ENCODE measurements around the gene ACTC1. TPM values are rescaled to one million over a fixed set of nuclear protein-coding genes. Genes with fewer than 3 reads are reported as not detected.

Gene ACTC1
- total RNA-seq, 4 donors from 2014 or later = 0.09 to 0.38 TPM; not detected in 2

DNA sequence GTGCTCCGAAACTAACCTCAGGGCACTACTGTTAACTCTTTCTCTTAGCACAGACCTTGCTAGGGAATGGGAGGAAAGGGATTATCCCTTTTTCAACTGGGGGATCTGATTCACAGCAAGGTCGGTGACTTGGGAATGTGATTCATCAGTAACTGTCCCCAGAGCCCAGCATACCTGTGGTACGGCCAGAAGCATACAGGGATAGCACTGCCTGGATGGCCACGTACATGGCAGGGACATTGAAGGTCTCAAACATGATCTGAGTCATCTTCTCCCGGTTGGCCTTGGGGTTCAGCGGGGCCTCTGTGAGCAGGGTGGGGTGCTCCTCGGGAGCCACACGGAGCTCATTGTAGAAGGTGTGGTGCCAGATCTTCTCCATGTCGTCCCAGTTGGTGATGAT, 2.3 kb downstream of the ACTC1 start:
- H3K27me3 ChIP-seq = peaks cover 0 to 62% (median 3%) of the 10 kb centered on the region in 4 donors
- peaks cover 5 to 18% (median 11%) of the 10 kb centered on the region in 3 donors for H3K4me1 ChIP-seq
- H3K27ac ChIP-seq = no peak overlapping the region
- WGBS, 2 donors = 71 to 83% methylated on average over 2 to 6 of the region's 9 CpGs
- TF ChIP-seq POLR2A (IDR thresholded peaks at IDR 0.05) = no peak
- TF ChIP-seq, protein P1, sequence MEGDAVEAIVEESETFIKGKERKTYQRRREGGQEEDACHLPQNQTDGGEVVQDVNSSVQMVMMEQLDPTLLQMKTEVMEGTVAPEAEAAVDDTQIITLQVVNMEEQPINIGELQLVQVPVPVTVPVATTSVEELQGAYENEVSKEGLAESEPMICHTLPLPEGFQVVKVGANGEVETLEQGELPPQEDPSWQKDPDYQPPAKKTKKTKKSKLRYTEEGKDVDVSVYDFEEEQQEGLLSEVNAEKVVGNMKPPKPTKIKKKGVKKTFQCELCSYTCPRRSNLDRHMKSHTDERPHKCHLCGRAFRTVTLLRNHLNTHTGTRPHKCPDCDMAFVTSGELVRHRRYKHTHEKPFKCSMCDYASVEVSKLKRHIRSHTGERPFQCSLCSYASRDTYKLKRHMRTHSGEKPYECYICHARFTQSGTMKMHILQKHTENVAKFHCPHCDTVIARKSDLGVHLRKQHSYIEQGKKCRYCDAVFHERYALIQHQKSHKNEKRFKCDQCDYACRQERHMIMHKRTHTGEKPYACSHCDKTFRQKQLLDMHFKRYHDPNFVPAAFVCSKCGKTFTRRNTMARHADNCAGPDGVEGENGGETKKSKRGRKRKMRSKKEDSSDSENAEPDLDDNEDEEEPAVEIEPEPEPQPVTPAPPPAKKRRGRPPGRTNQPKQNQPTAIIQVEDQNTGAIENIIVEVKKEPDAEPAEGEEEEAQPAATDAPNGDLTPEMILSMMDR (IDR thresholded peaks at IDR 0.05) = no peak
- no peaks in the 10 kb centered on the region for H3K36me3 ChIP-seq
- H3K4me3 ChIP-seq = no peak overlapping the region
- no peak for DNase-seq
- intact Hi-C loops (cut with DNase I) = no loop called here
- no peaks in the 10 kb centered on the region for H3K9me3 ChIP-seq

DNA sequence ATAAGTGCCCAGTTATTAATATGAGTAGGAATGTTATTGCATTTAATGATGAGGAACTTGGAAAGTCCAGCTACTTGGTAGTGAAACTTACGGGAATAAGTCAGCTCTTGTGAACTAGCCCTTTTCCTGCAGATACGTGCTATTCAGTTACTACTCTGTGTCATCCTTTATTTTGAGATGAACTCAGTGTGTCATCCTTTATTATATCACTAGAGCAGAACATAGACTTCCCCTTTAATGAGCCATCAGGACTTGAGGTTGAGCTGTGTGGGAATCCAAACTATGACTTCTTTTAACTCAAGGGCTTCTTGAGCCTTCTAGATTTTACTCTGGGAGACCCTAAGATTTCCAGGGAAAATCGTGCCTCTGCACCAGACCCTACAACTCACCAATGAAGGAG, 3.6 kb downstream of the ACTC1 start:
- peaks cover 0 to 50% (median 3%) of the 10 kb centered on the region in 4 donors for H3K27me3 ChIP-seq
- H3K4me1 ChIP-seq = peaks cover 5 to 18% (median 11%) of the 10 kb centered on the region in 3 donors
- intact Hi-C loops (cut with DNase I) = no loop called here
- DNase-seq = no peak
- H3K4me3 ChIP-seq = no peak overlapping the region
- H3K9me3 ChIP-seq = no peaks in the 10 kb centered on the region
- TF ChIP-seq, protein P1 (IDR thresholded peaks at IDR 0.05) = no peak
- WGBS, 2 donors = 38 to 47% methylated on average over 2 to 3 of the region's 3 CpGs
- H3K27ac ChIP-seq = no peak overlapping the region
- H3K36me3 ChIP-seq = no peaks in the 10 kb centered on the region

DNA sequence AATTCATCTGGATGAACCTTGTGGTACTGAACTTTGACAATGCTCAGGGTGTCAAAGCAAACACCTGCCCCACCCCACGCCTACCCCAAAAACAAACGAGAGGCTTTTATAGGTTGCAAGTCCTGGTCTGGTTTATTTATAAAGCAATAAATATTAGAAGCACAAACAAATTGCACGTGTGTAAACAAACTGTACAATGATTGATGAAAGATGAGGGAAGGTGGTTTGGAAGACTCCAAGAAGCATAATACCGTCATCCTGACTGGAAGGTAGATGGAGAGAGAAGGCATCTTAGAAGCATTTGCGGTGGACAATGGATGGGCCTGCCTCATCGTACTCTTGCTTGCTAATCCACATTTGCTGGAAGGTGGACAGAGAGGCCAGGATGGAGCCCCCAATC, 5.2 kb downstream of the ACTC1 start:
- Histone ChIP-seq H3K36me3 (no peaks in the 10 kb centered on the region), H3K4me3 (no peak overlapping the region), H3K27ac (no peak overlapping the region), H3K27me3 (peaks cover 0 to 35% (median 0%) of the 10 kb centered on the region in 4 donors), H3K4me1 (peaks cover 0 to 8% (median 4%) of the 10 kb centered on the region in 3 donors), H3K9me3 (no peaks in the 10 kb centered on the region)
- no peak for DNase-seq
- intact Hi-C loops (cut with DNase I) = no loop called here
- no peak for TF ChIP-seq POLR2A (IDR thresholded peaks at IDR 0.05)
- TF ChIP-seq, protein P1 (IDR thresholded peaks at IDR 0.05) = no peak
- 55 to 61% methylated on average over 6 of the region's 6 CpGs for WGBS, 2 donors

DNA sequence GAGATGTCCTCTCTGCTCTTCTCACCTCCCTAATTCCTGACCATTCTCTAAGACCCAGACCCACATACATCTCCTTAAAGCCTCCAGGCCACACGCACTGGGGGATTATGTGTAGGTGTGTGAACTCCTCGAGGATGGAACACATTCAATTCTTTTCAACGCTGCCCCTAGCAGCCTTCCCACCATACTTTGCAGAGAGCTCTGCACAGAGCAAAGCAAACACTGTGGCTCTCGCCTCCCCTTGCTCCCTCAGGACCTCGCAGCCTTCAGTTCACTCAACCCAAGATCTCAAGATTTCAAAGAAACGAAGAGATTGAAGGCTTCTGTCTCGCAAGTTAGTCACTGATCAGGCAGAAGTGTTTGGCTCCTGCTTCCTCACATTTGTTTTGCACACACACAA, 6.0 kb downstream of the ACTC1 start:
- Histone ChIP-seq H3K36me3 (no peaks in the 10 kb centered on the region), H3K27ac (no peak overlapping the region), H3K4me1 (peaks cover 0 to under 1% (median 0%) of the 10 kb centered on the region in 3 donors), H3K27me3 (peaks cover 0 to 27% (median 0%) of the 10 kb centered on the region in 4 donors), H3K9me3 (no peaks in the 10 kb centered on the region), H3K4me3 (no peak overlapping the region)
- WGBS, 2 donors = 40 to 41% methylated on average over 7 of the region's 7 CpGs
- intact Hi-C loops (cut with DNase I) = no loop called here
- TF ChIP-seq POLR2A (IDR thresholded peaks at IDR 0.05) = no peak
- TF ChIP-seq, protein P1 (IDR thresholded peaks at IDR 0.05) = no peak
- no peak for DNase-seq

DNA sequence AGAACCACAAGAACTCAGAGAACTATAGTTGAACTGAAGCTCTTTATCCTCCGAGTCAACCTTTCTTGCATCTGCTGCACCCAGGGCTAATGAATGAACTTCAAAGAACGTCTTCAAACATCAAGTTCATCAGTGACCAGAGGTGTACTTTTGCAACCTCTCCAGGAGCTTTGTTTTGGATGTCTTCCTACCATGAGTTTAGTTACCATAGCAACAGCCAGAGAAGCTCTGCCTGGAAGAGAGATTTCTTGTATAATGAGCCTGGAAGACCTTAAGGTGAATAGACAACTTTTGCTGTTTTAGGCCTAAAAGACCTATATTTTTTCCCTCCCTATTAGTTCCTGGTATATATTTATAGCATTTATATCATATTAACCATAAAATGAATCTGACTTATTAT, 9.1 kb downstream of the ACTC1 start:
- no peaks in the 10 kb centered on the region for H3K4me1 ChIP-seq
- 58 to 66% methylated on average over 2 of the region's 2 CpGs for WGBS, 2 donors
- intact Hi-C loops (cut with DNase I) = no loop called here
- DNase-seq = no peak
- H3K36me3 ChIP-seq = no peaks in the 10 kb centered on the region
- H3K9me3 ChIP-seq = no peaks in the 10 kb centered on the region
- H3K4me3 ChIP-seq = no peak overlapping the region
- H3K27me3 ChIP-seq = peaks cover 0 to 9% (median 0%) of the 10 kb centered on the region in 4 donors
- H3K27ac ChIP-seq = no peak overlapping the region
- no peak for TF ChIP-seq POLR2A (IDR thresholded peaks at IDR 0.05)
- TF ChIP-seq, protein P1 (IDR thresholded peaks at IDR 0.05) = no peak

All from esophagus squamous epithelium (tissue), 5 donors.